Keratinocyte (primary cell): ENCODE results near the gene DEDD2. TPM values are rescaled to one million over a fixed set of nuclear protein-coding genes. Genes with fewer than 3 reads are reported as not detected.

Experiments
- DNase-seq: peaks from one replicate; pipeline ENCODE4 v3.0.0-alpha.2; 2011; ENCODE audit warnings: low read depth, missing footprints, low spot score
- FAIRE-seq: peaks from 2 replicates; lab custom pipeline; 2011; peaks lifted over from hg19 to GRCh38; lab: Jason Lieb, UNC
- H2AFZ ChIP-seq: 2 replicates; pipeline ENCODE4 v1.6.0; 2012; ENCODE audit warnings: low read length, control low read depth, inconsistent platforms; ENCODE audit not compliant: control insufficient read depth
- H3K27ac ChIP-seq: 2 replicates; pipeline ENCODE4 v1.5.1; 2011; ENCODE audit warnings: low read length; ENCODE audit not compliant: control insufficient read depth, insufficient read depth
- H3K27me3 ChIP-seq: 3 replicates; pipeline ENCODE4 v1.6.0; 2011; ENCODE audit warnings: low read length; ENCODE audit not compliant: control insufficient read depth, insufficient read depth; ENCODE audit errors: extremely low read depth
- H3K36me3 ChIP-seq, 2 experiments: 2 replicates in 1 of 2; 3 replicates in 1 of 2; pipeline ENCODE4 v1.5.1; 2011; ENCODE audit warnings: low read length in 2 of 2, mild to moderate bottlenecking in 1 of 2; ENCODE audit not compliant: control insufficient read depth in 2 of 2, insufficient read depth in 2 of 2; ENCODE audit errors: extremely low read depth in 1 of 2
- H3K4me1 ChIP-seq: 3 replicates; pipeline ENCODE4 v1.5.1; 2011; ENCODE audit warnings: low read length; ENCODE audit not compliant: control insufficient read depth, insufficient read depth; ENCODE audit errors: extremely low read depth
- H3K4me2 ChIP-seq: 3 replicates; pipeline ENCODE4 v1.6.0; 2011; ENCODE audit warnings: low read depth, low read length; ENCODE audit not compliant: control insufficient read depth, insufficient read depth; ENCODE audit errors: extremely low read depth
- H3K4me3 ChIP-seq, 3 experiments: fragments of 200-600 bp in 1 of 3; sonication (generic) in 1 of 3; 2 replicates in 2 of 3; 3 replicates in 1 of 3; pipeline ENCODE4 v1.5.1; 2011 to 2016; ENCODE audit warnings: low read length in 3 of 3, mild to moderate bottlenecking in 3 of 3, control low read depth in 2 of 3, inconsistent platforms in 1 of 3, low read depth in 1 of 3, mixed read lengths in 1 of 3, mixed run types in 1 of 3, moderate library complexity in 1 of 3; ENCODE audit not compliant: control insufficient read depth in 2 of 3, insufficient read depth in 2 of 3; ENCODE audit errors: extremely low read depth in 1 of 3
- H3K79me2 ChIP-seq: 2 replicates; pipeline ENCODE4 v1.6.0; 2012; ENCODE audit warnings: low read length; ENCODE audit not compliant: control insufficient read depth, insufficient read depth
- H3K9ac ChIP-seq: 3 replicates; pipeline ENCODE4 v1.6.0; 2011; ENCODE audit warnings: low read length; ENCODE audit not compliant: control insufficient read depth, insufficient read depth; ENCODE audit errors: extremely low read depth
- H3K9me1 ChIP-seq: 3 replicates; pipeline ENCODE4 v1.6.0; 2011; ENCODE audit warnings: low read length; ENCODE audit not compliant: control insufficient read depth, insufficient read depth; ENCODE audit errors: extremely low read depth
- H3K9me3 ChIP-seq: 2 replicates; pipeline ENCODE4 v1.5.1; 2012; ENCODE audit warnings: low read depth, low read length; ENCODE audit not compliant: control insufficient read depth
- H4K20me1 ChIP-seq: 3 replicates; pipeline ENCODE4 v1.6.0; 2011; ENCODE audit warnings: low read length; ENCODE audit not compliant: control insufficient read depth, insufficient read depth; ENCODE audit errors: extremely low read depth
- CTCF ChIP-seq, 3 experiments: IDR thresholded peaks in 1 of 3; conservative IDR thresholded peaks in 1 of 3; optimal IDR thresholded peaks in 1 of 3; 2 replicates in 2 of 3; 3 replicates in 1 of 3; pipeline versions ENCODE3 to v1.5.1; 2011; ENCODE audit warnings: low read length in 3 of 3, mild to moderate bottlenecking in 3 of 3, moderate library complexity in 2 of 3, control low read depth in 1 of 3, inconsistent platforms in 1 of 3; ENCODE audit not compliant: insufficient read depth in 2 of 3; ENCODE audit errors: extremely low read depth in 1 of 3
- EZH2 ChIP-seq: IDR thresholded peaks from one replicate; pipeline ENCODE4 v1.6.1; 2012; ENCODE audit warnings: inconsistent platforms, mild to moderate bottlenecking, low read length, moderate library complexity
- dilution Hi-C: fragments of 300-500 bp; cut with MboI; formaldehyde crosslinking; loops from one replicate; pipeline ENCODE4 v1.7.0; 2020; ENCODE audit warnings: low sequenced_read_pairs; ENCODE audit not compliant: extremely low pct_ligation_motif_present
- polyA plus RNA-seq, 5 experiments: library from polyadenylated mRNA; depleted of rRNA in 3 of 5; stranded (reverse) in 3 of 5; stranded (forward) in 1 of 5; unstranded in 1 of 5; fragments of >200 nt; gene quantifications; 1 replicate in 1 of 5; 2 replicates in 3 of 5; 3 replicates in 1 of 5; pipeline versions ENCODE4 v1.2.1 to v1.2.3, GENCODE V29; 2011 to 2012; ENCODE audit warnings: missing spikeins in 2 of 5, low read depth in 1 of 5, low replicate concordance in 1 of 5

The DEDD2 gene
- polyA plus RNA-seq, 1 donor (not counting 4 experiments of a cell fraction or from before 2014, with no cell fraction given): 20.8 TPM

GRCh38 chr19:42212886-42213285 is 4.6 kb downstream of the DEDD2 start:
- no peak overlapping the region for H3K4me3 ChIP-seq
- TF ChIP-seq CTCF (optimal IDR thresholded peaks at IDR 0.05 in 1 of 3, IDR thresholded peaks at IDR 0.05 in 1 of 3, conservative IDR thresholded peaks at IDR 0.05 in 1 of 3; ENCODE audit: extremely low read depth in 1 of 3, insufficient read depth in 2 of 3, low read length in 3 of 3) (no peak), EZH2 (no peak)
- H3K27me3 ChIP-seq: no peaks in the 10 kb centered on the region
- DNase-seq: no peak
- dilution Hi-C loops: no loop called here
- H3K9me3 ChIP-seq: no peaks in the 10 kb centered on the region
- peaks cover 3% of the 10 kb centered on the region for H3K9me1 ChIP-seq
- FAIRE-seq: no peak
- peaks cover 24% of the 10 kb centered on the region for H3K4me1 ChIP-seq
- no peak overlapping the region for H2AFZ ChIP-seq
- H3K79me2 ChIP-seq: peaks cover 62% of the 10 kb centered on the region
- no peak overlapping the region for H3K27ac ChIP-seq
- H3K36me3 ChIP-seq: peaks cover 26 to 31% of the 10 kb centered on the region in 2 experiments
- H3K4me2 ChIP-seq: no peak overlapping the region
- no peak overlapping the region for H3K9ac ChIP-seq
- peaks cover 6% of the 10 kb centered on the region for H4K20me1 ChIP-seq

GRCh38 chr19:42208612-42209011 is 8.9 kb downstream of the DEDD2 start:
- FAIRE-seq: peak; percentile 71
- no peak overlapping the region for H3K9ac ChIP-seq
- DNase-seq: no peak
- H3K9me3 ChIP-seq: no peaks in the 10 kb centered on the region
- no peak overlapping the region for H3K4me3 ChIP-seq
- peaks cover 45% of the 10 kb centered on the region for H3K79me2 ChIP-seq
- peaks cover 11% of the 10 kb centered on the region for H3K9me1 ChIP-seq
- no peaks in the 10 kb centered on the region for H3K27me3 ChIP-seq
- dilution Hi-C loops: no loop called here
- H4K20me1 ChIP-seq: no peaks in the 10 kb centered on the region
- no peak overlapping the region for H3K4me2 ChIP-seq
- H2AFZ ChIP-seq: no peak overlapping the region
- peaks cover 23 to 42% of the 10 kb centered on the region in 2 experiments for H3K36me3 ChIP-seq
- no peak overlapping the region for H3K27ac ChIP-seq
- peaks cover 31% of the 10 kb centered on the region for H3K4me1 ChIP-seq
- no peak for TF ChIP-seq CTCF (optimal IDR thresholded peaks at IDR 0.05 in 1 of 3, IDR thresholded peaks at IDR 0.05 in 1 of 3, conservative IDR thresholded peaks at IDR 0.05 in 1 of 3; ENCODE audit: extremely low read depth in 1 of 3, insufficient read depth in 2 of 3, low read length in 3 of 3)
- TF ChIP-seq EZH2: no peak
